OCI-LY7 (cell line): ENCODE measurements around the gene AGRN. TPM values are rescaled to one million over a fixed set of nuclear protein-coding genes. Genes with fewer than 3 reads are reported as not detected.

ENCODE experiments used
- BruUV-seq: library from RNA; stranded (reverse); fragments of 400-500 nt; replicated peaks from 2 replicates; lab custom pipeline; 2021; lab: Mats Ljungman, UMichigan
- CTCF ChIA-PET: fragments of 300-600 bp; sonication (Branson Sonifier 250); formaldehyde crosslinking; loops from one replicate; lab custom pipeline; 2022; ENCODE audit warnings: antibody characterized with exemption; ENCODE audit not compliant: unreplicated experiment; lab: Charles Lee
- POLR2A ChIA-PET: fragments of 300-600 bp; sonication (Branson Sonifier 250); formaldehyde crosslinking; loops from one replicate; lab custom pipeline; 2022; ENCODE audit warnings: antibody characterized with exemption; lab: Charles Lee
- DNase-seq: peaks from one replicate; pipeline ENCODE4 v3.0.0-alpha.2; 2015; ENCODE audit warnings: low spot score
- H2AFZ ChIP-seq: fragments of 200-600 bp; sonication (generic), shearing (Covaris generic); 2 replicates; pipeline ENCODE4 v1.6.1; 2014; ENCODE audit warnings: mild to moderate bottlenecking, antibody characterized with exemption, low read length, moderate library complexity
- H3K27ac ChIP-seq: fragments of 200-600 bp; sonication (generic); 2 replicates; pipeline ENCODE4 v1.5.1; 2014; ENCODE audit warnings: mixed run types, low read depth, mild to moderate bottlenecking, moderate library complexity, low read length, inconsistent platforms; ENCODE audit not compliant: poor library complexity, severe bottlenecking
- H3K36me3 ChIP-seq: fragments of 200-600 bp; sonication (generic); 2 replicates; pipeline ENCODE4 v1.6.1; 2014; ENCODE audit warnings: mild to moderate bottlenecking, antibody characterized with exemption, low read length, moderate library complexity, mixed read lengths; ENCODE audit not compliant: insufficient read depth
- H3K4me1 ChIP-seq: fragments of 200-600 bp; sonication (generic); 2 replicates; pipeline ENCODE4 v1.5.1; 2014; ENCODE audit warnings: mild to moderate bottlenecking, low read length; ENCODE audit not compliant: insufficient read depth, poor library complexity, severe bottlenecking
- H3K4me2 ChIP-seq: fragments of 200-600 bp; sonication (generic); 2 replicates; pipeline ENCODE4 v1.6.1; 2014; ENCODE audit warnings: mild to moderate bottlenecking, low read length
- H3K4me3 ChIP-seq: fragments of 200-600 bp; sonication (generic); 2 replicates; pipeline ENCODE4 v1.5.1; 2014; ENCODE audit warnings: mild to moderate bottlenecking, low read depth, low read length; ENCODE audit not compliant: poor library complexity, severe bottlenecking
- H3K79me2 ChIP-seq: fragments of 200-600 bp; sonication (generic); 2 replicates; pipeline ENCODE4 v1.6.1; 2016; ENCODE audit warnings: low read depth, mild to moderate bottlenecking, low read length, moderate library complexity, mixed read lengths; ENCODE audit not compliant: insufficient read depth
- H3K9me2 ChIP-seq: fragments of 200-600 bp; sonication (generic); 2 replicates; pipeline ENCODE4 v1.6.1; 2016; ENCODE audit warnings: mild to moderate bottlenecking, low read length, mixed read lengths; ENCODE audit not compliant: insufficient read depth
- H3K9me3 ChIP-seq: fragments of 200-600 bp; sonication (generic); 2 replicates; pipeline ENCODE4 v1.6.1; 2014; ENCODE audit warnings: mild to moderate bottlenecking, mixed run types, low read length, mixed read lengths
- H4K20me1 ChIP-seq: fragments of 200-600 bp; sonication (generic); 2 replicates; pipeline ENCODE4 v1.6.1; 2014; ENCODE audit warnings: mild to moderate bottlenecking, antibody characterized with exemption, low read length, moderate library complexity, mixed read lengths; ENCODE audit not compliant: insufficient read depth
- CTCF ChIP-seq: fragments of 200-600 bp; sonication (generic); conservative IDR thresholded peaks from 2 replicates; pipeline ENCODE4 v1.5.1; 2014; ENCODE audit warnings: mild to moderate bottlenecking, antibody characterized with exemption, low read length, moderate library complexity, mixed read lengths
- EZH2phosphoT487 ChIP-seq: fragments of 200-600 bp; sonication (generic); IDR thresholded peaks from 2 replicates; pipeline ENCODE4 v1.6.1; 2018; ENCODE audit warnings: low read depth, borderline replicate concordance, mild to moderate bottlenecking, mixed run types, antibody characterized with exemption, low read length, moderate library complexity, mixed read lengths
- intact Hi-C: fragments of 100-400 bp; cut with micrococcal nuclease; formaldehyde crosslinking; loops from one replicate; pipeline ENCODE4 v1.10.0; 2022; ENCODE audit not compliant: unreplicated experiment
- total RNA-seq, 2 experiments: library from RNA; depleted of rRNA in 1 of 2; stranded (reverse); fragments of >200 nt in 1 of 2; shearing (Covaris generic) in 1 of 2; gene quantifications; 2 replicates each; pipeline ENCODE4 v1.2.3, GENCODE V29; 2014 to 2022

The AGRN gene
- total RNA-seq, 2 experiments from 2014 or later = 2.7 to 9.1 TPM

GRCh38 chr1:996851-997712, 22.8 kb upstream of the AGRN start:
- no peak for DNase-seq
- ChIA-PET POLR2A (no interaction called here), CTCF (no interaction called here)
- Histone ChIP-seq H3K79me2 (no peaks in the 10 kb centered on the region), H4K20me1 (no peaks in the 10 kb centered on the region), H3K9me2 (no peaks in the 10 kb centered on the region), H2AFZ (no peak overlapping the region), H3K9me3 (no peaks in the 10 kb centered on the region), H3K4me3 (no peak overlapping the region), H3K4me2 (no peak overlapping the region), H3K27ac (no peak overlapping the region), H3K36me3 (no peaks in the 10 kb centered on the region), H3K4me1 (no peaks in the 10 kb centered on the region)
- BruUV-seq = no TSS peak
- no peak for TF ChIP-seq CTCF
- no peak for TF ChIP-seq EZH2phosphoT487
- intact Hi-C loops = no loop called here

GRCh38 chr1:997713-997992, 22.3 kb upstream of the AGRN start:
- POLR2A ChIA-PET = no interaction called here
- Histone ChIP-seq H3K9me3 (no peaks in the 10 kb centered on the region), H3K4me3 (no peak overlapping the region), H3K36me3 (no peaks in the 10 kb centered on the region), H3K4me1 (no peaks in the 10 kb centered on the region), H3K4me2 (no peak overlapping the region), H3K27ac (no peak overlapping the region), H3K79me2 (no peaks in the 10 kb centered on the region), H4K20me1 (no peaks in the 10 kb centered on the region), H3K9me2 (no peaks in the 10 kb centered on the region), H2AFZ (no peak overlapping the region)
- DNase-seq = no peak
- CTCF ChIA-PET = interaction anchor here (0.6 kb wide), 1 partner anchor 18 kb away, joined by 3 read pairs; no protein-coding TSS in a partner anchor
- TF ChIP-seq EZH2phosphoT487 (no peak), CTCF (no peak)
- intact Hi-C loops = no loop called here
- BruUV-seq = no TSS peak
